Measurements from ENCODE around the gene NKD1. TPM values are rescaled to one million over a fixed set of nuclear protein-coding genes. Genes with fewer than 3 reads are reported as not detected.

NKD1 gene
- total and polyA plus RNA-seq, 12 donors = 0.67 to 8.9 (median 3.5) TPM

DNA sequence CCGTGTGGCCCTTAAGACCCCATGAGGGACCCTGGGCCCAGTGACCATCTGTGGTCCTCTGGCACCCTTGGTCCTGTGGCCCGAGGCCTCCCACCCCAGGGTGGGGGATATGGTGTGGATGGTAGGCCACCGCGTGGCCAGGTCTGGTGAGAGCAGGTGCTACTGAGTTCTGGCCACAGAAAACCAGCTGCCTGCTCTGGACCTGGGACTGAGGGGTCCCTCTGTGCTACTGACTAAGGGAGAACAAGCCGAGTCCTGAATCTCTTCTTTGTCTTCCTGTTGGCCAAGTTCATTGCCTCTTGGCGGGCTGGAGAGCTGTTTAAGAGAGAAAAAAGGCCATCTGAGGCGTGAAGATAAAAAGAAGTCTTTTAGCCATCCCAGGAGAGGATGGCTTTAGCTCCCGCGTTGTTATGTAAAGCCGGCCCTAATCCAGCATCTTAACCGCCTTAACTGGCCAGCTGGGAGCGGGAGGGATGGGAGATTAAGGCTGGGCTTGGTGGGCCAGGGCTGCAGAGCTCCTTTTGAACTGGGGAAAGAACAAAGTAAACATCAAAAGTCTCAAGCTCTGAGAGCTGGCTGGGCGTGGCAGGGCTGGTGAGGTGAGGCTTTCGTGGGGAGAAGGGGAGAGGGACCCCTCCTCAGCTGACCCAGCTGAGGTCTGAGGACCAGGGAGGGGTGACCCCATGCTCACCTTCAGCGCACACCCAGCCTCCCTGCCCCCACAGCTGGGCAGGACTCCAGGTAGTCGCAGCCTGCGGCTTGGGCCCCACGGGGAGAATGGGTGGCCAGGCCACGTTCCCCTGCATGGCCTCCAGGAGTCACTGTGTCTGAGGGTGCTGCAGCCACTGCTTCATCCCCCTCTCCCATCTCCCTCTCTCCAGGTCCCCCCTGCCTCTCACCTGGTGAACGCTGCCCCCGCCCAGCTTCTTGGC lies 62.4 kb downstream of the NKD1 start:
- H3K9me3 ChIP-seq (replicated peaks in 1 of 3) = no peaks in the 10 kb centered on the region
- TF ChIP-seq POLR2A (IDR thresholded peaks at IDR 0.05) = no peak
- no peak for TF ChIP-seq CTCF (IDR thresholded peaks at IDR 0.05)
- no peak overlapping the region for H3K4me3 ChIP-seq
- H3K27ac ChIP-seq = no peak overlapping the region
- DNase-seq = no peak
- no peaks in the 10 kb centered on the region for H3K4me1 ChIP-seq (replicated peaks in 1 of 2)
- intact Hi-C loops (cut with DNase I) = no loop called here
- 77 to 91% (median 86%) methylated on average over 19 to 21 of the region's 21 CpGs for WGBS, 4 donors
- H3K36me3 ChIP-seq (replicated peaks in 1 of 2) = no peaks in the 10 kb centered on the region
- no peaks in the 10 kb centered on the region for H3K27me3 ChIP-seq

- Histone ChIP-seq H3K36me3 (replicated peaks in 1 of 2) (no peaks in the 10 kb centered on the region), H3K27me3 (no peaks in the 10 kb centered on the region), H3K27ac (peak overlapping the region in 1 of 5 donors; percentile 5), H3K4me1 (replicated peaks in 1 of 2) (peaks cover 0 to 3% of the 10 kb centered on the region in 2 donors), H3K4me3 (no peak overlapping the region), H3K9me3 (replicated peaks in 1 of 3) (no peaks in the 10 kb centered on the region)
- DNase-seq = peak in 3 of 7 donors; percentile 19 to 36 (median 35)
- intact Hi-C loops (cut with DNase I) = no loop called here
- 72 to 79% (median 75%) methylated on average over 6 to 9 of the region's 9 CpGs for WGBS, 4 donors
- no peak for TF ChIP-seq POLR2A (IDR thresholded peaks at IDR 0.05)
- no peak for TF ChIP-seq CTCF (IDR thresholded peaks at IDR 0.05)
Measured at GRCh38 chr16:50611332-50611934, 63.2 kb downstream of the NKD1 start.

GRCh38 chr16:50611995-50612848 lies 64.0 kb downstream of the NKD1 start:
- Histone ChIP-seq H3K27ac (no peak overlapping the region), H3K4me3 (no peak overlapping the region), H3K4me1 (replicated peaks in 1 of 2) (peaks cover 0 to 3% of the 10 kb centered on the region in 2 donors), H3K36me3 (replicated peaks in 1 of 2) (no peaks in the 10 kb centered on the region), H3K9me3 (replicated peaks in 1 of 3) (no peaks in the 10 kb centered on the region), H3K27me3 (no peaks in the 10 kb centered on the region)
- intact Hi-C loops (cut with DNase I) = no loop called here
- TF ChIP-seq POLR2A (IDR thresholded peaks at IDR 0.05) (no peak), CTCF (IDR thresholded peaks at IDR 0.05) (no peak)
- WGBS, 4 donors = 88 to 94% (median 92%) methylated on average over 10 of the region's 10 CpGs
- DNase-seq = no peak

GRCh38 chr16:50612849-50613198 lies 64.6 kb downstream of the NKD1 start:
- intact Hi-C loops (cut with DNase I) = no loop called here
- Histone ChIP-seq H3K27ac (peak overlapping the region in 2 of 5 donors; percentile 49 to 55), H3K27me3 (no peaks in the 10 kb centered on the region), H3K4me3 (no peak overlapping the region), H3K36me3 (replicated peaks in 1 of 2) (no peaks in the 10 kb centered on the region), H3K9me3 (replicated peaks in 1 of 3) (no peaks in the 10 kb centered on the region), H3K4me1 (replicated peaks in 1 of 2) (peaks cover 0 to 3% of the 10 kb centered on the region in 2 donors)
- WGBS, 4 donors = 90 to 95% (median 91%) methylated on average over 6 of the region's 6 CpGs
- TF ChIP-seq POLR2A (IDR thresholded peaks at IDR 0.05) (no peak), CTCF (IDR thresholded peaks at IDR 0.05) (no peak)
- no peak for DNase-seq

Measured in adrenal gland (tissue), 12 donors.